ENCODE measurements around the gene GDPGP1.

GDPGP1 gene

DNA sequence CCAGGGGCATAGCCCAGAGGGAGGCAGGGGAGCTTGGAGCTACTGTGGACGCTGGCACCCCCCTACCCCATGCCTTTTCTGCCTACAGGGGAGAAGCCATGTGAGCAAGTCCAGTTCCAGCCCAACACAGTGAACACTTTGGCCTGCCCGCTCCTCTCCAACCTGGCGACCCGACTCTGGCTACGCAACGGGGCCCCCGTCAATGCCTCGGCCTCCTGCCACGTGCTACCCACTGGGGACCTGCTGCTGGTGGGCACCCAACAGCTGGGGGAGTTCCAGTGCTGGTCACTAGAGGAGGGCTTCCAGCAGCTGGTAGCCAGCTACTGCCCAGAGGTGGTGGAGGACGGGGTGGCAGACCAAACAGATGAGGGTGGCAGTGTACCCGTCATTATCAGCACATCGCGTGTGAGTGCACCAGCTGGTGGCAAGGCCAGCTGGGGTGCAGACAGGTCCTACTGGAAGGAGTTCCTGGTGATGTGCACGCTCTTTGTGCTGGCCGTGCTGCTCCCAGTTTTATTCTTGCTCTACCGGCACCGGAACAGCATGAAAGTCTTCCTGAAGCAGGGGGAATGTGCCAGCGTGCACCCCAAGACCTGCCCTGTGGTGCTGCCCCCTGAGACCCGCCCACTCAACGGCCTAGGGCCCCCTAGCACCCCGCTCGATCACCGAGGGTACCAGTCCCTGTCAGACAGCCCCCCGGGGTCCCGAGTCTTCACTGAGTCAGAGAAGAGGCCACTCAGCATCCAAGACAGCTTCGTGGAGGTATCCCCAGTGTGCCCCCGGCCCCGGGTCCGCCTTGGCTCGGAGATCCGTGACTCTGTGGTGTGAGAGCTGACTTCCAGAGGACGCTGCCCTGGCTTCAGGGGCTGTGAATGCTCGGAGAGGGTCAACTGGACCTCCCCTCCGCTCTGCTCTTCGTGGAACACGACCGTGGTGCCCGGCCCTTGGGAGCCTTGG, 5.9 kb upstream of the GDPGP1 start:
- no peak overlapping the region for H3K4me3 ChIP-seq (ENCODE audit: low read depth, low read length)
- no peak for DNase-seq (ENCODE audit: low read depth)
- TF ChIP-seq, protein P1, sequence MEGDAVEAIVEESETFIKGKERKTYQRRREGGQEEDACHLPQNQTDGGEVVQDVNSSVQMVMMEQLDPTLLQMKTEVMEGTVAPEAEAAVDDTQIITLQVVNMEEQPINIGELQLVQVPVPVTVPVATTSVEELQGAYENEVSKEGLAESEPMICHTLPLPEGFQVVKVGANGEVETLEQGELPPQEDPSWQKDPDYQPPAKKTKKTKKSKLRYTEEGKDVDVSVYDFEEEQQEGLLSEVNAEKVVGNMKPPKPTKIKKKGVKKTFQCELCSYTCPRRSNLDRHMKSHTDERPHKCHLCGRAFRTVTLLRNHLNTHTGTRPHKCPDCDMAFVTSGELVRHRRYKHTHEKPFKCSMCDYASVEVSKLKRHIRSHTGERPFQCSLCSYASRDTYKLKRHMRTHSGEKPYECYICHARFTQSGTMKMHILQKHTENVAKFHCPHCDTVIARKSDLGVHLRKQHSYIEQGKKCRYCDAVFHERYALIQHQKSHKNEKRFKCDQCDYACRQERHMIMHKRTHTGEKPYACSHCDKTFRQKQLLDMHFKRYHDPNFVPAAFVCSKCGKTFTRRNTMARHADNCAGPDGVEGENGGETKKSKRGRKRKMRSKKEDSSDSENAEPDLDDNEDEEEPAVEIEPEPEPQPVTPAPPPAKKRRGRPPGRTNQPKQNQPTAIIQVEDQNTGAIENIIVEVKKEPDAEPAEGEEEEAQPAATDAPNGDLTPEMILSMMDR (conservative IDR thresholded peaks at IDR 0.05; ENCODE audit: low read depth, low read length) = no peak

DNA sequence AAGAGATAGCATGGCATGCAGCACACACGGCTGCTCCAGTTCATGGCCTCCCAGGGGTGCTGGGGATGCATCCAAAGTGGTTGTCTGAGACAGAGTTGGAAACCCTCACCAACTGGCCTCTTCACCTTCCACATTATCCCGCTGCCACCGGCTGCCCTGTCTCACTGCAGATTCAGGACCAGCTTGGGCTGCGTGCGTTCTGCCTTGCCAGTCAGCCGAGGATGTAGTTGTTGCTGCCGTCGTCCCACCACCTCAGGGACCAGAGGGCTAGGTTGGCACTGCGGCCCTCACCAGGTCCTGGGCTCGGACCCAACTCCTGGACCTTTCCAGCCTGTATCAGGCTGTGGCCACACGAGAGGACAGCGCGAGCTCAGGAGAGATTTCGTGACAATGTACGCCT, 5.0 kb upstream of the GDPGP1 start:
- no peak for DNase-seq (ENCODE audit: low read depth)
- no peak overlapping the region for H3K4me3 ChIP-seq (ENCODE audit: low read depth, low read length)
- TF ChIP-seq, protein P1 (conservative IDR thresholded peaks at IDR 0.05; ENCODE audit: low read depth, low read length) = no peak

DNA sequence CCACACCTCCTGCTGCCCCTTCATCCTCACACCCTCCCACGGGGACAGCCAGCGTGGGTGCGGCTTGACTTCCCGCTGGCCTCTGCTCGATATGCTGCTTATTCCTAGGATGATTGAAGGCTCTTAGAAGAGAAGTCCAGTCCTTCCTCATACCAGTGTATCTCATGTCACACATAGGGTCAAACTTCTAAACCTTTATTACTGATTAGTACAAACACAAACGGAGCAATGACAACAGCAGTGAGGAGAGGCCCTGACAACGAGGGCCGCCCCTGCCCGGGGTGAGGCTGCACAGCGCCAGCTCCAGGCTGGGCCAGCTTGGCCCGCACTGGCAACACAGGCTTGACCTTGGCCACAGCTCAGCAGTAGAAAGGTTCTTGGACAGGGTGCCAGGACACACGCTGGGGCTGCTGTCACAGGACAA, 3.9 kb upstream of the GDPGP1 start:
- no peak overlapping the region for H3K4me3 ChIP-seq (ENCODE audit: low read depth, low read length)
- TF ChIP-seq, protein P1 (conservative IDR thresholded peaks at IDR 0.05; ENCODE audit: low read depth, low read length) = no peak
- no peak for DNase-seq (ENCODE audit: low read depth)

DNA sequence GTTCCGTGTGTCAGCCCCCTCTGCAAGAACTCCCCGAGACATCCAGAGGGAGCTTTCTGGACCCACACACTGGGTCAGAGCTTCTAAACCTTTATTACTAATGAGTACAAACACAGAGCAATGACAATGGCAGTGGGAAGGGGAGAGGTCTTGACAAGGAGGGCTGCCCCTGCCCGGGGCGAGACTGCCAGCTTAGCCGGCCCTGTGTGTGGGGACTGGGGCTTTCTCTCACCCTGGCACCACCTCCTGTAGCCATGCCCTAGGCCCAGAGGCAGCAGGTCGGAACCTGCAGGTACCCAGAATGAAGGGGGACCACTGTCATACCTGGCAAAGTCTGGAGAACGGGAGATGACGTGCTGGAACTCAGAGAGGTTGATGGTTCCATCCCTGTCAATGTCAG, 3.4 kb upstream of the GDPGP1 start:
- no peak overlapping the region for H3K4me3 ChIP-seq (ENCODE audit: low read depth, low read length)
- DNase-seq (ENCODE audit: low read depth) = no peak
- TF ChIP-seq, protein P1 (conservative IDR thresholded peaks at IDR 0.05; ENCODE audit: low read depth, low read length) = no peak

DNA sequence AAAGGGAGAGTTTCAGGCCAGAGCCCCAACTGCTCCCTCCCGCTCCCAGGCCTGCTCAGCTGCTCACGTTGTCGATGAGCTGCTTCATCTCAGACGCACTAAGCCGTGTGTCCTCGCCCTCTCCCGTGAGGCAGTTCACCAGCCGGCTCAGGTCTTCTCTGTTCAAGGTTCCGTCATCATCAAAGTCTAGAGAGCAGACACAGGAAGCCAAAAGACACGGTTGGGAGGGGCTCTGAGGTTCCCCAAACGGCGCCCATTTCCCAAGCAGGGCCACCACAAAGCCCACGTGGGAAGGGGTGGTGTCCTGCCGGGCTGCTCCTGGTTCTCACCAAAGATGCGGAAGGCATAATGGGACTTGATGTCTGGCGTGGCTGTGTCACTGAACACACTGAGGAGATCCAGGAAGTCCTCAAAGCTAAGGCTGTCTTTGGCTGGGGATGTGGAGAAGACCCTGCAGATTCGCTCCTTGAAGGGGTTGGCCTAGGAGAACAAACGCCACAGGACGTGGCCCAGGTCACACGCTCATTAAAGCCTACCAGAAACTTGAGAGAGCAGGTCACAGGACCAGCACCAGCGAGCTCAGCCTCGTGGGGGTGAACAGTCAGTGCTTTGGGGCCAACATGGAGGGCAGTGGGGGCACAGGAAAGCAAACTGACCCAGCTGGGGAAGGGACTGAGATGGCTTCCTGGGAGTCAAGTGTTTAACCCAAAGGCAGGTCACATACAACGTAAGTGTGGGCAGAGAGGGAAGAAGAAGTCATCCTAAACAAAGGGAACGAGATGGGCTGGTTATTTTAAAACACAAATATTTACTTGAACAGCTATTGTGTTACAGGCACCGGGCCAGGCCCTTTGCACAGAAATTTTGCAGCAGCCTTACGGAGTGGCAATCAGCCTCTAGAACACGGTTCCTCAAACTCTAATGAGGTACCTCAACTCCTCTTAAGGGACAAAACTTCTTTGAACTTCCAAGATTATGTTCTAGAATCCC, 2.7 kb upstream of the GDPGP1 start:
- DNase-seq (ENCODE audit: low read depth) = no peak
- no peak overlapping the region for H3K4me3 ChIP-seq (ENCODE audit: low read depth, low read length)

DNA sequence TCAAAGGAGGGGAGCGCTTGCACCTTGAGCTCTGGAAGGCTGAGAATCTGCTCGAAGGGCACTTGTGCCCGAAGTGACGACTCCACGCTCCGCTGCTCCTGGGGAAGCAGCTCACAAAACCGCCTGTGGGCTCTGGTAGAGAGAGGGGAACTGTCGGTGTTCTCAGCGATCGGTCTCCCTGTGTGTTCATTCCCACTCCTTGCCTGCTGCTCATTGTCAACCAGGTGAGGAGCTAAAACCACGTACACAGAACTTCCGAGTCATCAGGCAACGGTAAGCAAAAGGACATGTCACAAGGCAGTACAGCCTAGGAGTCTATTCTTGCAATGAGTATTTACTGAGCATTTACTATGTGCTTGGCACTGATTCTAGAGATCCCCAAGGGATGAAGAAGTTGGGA, 1.8 kb upstream of the GDPGP1 start:
- TF ChIP-seq, protein P1 (conservative IDR thresholded peaks at IDR 0.05; ENCODE audit: low read depth, low read length) = no peak
- H3K4me3 ChIP-seq (ENCODE audit: low read depth, low read length) = no peak overlapping the region
- DNase-seq (ENCODE audit: low read depth) = no peak

More for the DNA sequence above, 2.7 kb upstream of the GDPGP1 start:
- TF ChIP-seq, protein P1 (conservative IDR thresholded peaks at IDR 0.05; ENCODE audit: low read depth, low read length) = no peak
